HEK293 (cell line): ENCODE results near the gene ARSB.

Experiments used
- CTCF ChIA-PET: fragments of 350-600 bp; formaldehyde crosslinking; extraction: SDS; loops from one replicate; lab custom pipeline; 2021; ENCODE audit warnings: antibody characterized with exemption; lab: Yijun Ruan, JAX
- POLR2A ChIA-PET: fragments of 300-600 bp; formaldehyde crosslinking; extraction: SDS; loops from one replicate; lab custom pipeline; 2020; ENCODE audit warnings: antibody characterized with exemption, inconsistent platforms; lab: Yijun Ruan, JAX
- H3K27ac ChIP-seq: fragments of 200-500 bp; sonication (Bioruptor generic); 2 replicates; pipeline ENCODE4 v1.5.1; 2014; ENCODE audit warnings: low read depth, low read length, control low read depth, inconsistent platforms; ENCODE audit errors: extremely low read depth
- H3K36me3 ChIP-seq, 2 experiments: fragments of 200-500 bp in 1 of 2; sonication (Bioruptor generic) in 1 of 2; 1 replicate in 1 of 2; 2 replicates in 1 of 2; pipeline ENCODE4 v1.5.1; 2014 to 2017; ENCODE audit warnings: inconsistent platforms in 2 of 2, low read length in 2 of 2; ENCODE audit not compliant: control insufficient read depth in 2 of 2, insufficient read depth in 1 of 2
- H3K4me1 ChIP-seq: fragments of 200-500 bp; sonication (Bioruptor generic); 2 replicates; pipeline ENCODE4 v1.5.1; 2014; ENCODE audit warnings: mild to moderate bottlenecking, low read length, inconsistent platforms; ENCODE audit not compliant: control insufficient read depth, insufficient read depth
- H3K4me3 ChIP-seq: 2 replicates; pipeline ENCODE4 v1.5.1; 2011; ENCODE audit warnings: low read depth, mild to moderate bottlenecking, control low read depth, low read length, moderate library complexity
- H3K9me3 ChIP-seq: fragments of 200-500 bp; sonication (Bioruptor generic); 2 replicates; pipeline ENCODE4 v1.5.1; 2014; ENCODE audit warnings: low read depth, low read length, inconsistent platforms; ENCODE audit not compliant: control insufficient read depth, insufficient read depth
- HOXA7 ChIP-seq: sonication (generic); formaldehyde crosslinking; IDR thresholded peaks from 2 replicates; pipeline ENCODE4 v1.8.1; 2022; ENCODE audit warnings: missing genetic modification reagents, borderline replicate concordance
- MEIS1 ChIP-seq: sonication (generic); formaldehyde crosslinking; IDR thresholded peaks from 2 replicates; pipeline ENCODE4 v1.8.1; 2022; ENCODE audit warnings: missing genetic modification reagents, mild to moderate bottlenecking, borderline replicate concordance
- MYNN ChIP-seq: fragments of 450-650 bp; formaldehyde crosslinking; IDR thresholded peaks from 2 replicates; pipeline ENCODE4 v1.5.1; 2016; ENCODE audit warnings: missing biosample characterization, missing genetic modification characterization, borderline replicate concordance
- RBAK ChIP-seq: fragments of 450-650 bp; formaldehyde crosslinking; IDR thresholded peaks from 2 replicates; pipeline ENCODE4 v1.5.1; 2016; ENCODE audit warnings: missing biosample characterization, missing genetic modification characterization
- SALL2 ChIP-seq: fragments of 450-650 bp; formaldehyde crosslinking; IDR thresholded peaks from 2 replicates; pipeline ENCODE4 v1.5.0; 2017; ENCODE audit warnings: missing biosample characterization, mild to moderate bottlenecking, missing genetic modification characterization, borderline replicate concordance
- SCRT2 ChIP-seq: fragments of 450-650 bp; formaldehyde crosslinking; IDR thresholded peaks from 2 replicates; pipeline ENCODE4 v1.5.1; 2016; ENCODE audit warnings: missing biosample characterization, missing genetic modification characterization
- ZBTB44 ChIP-seq: fragments of 450-650 bp; IDR thresholded peaks from 2 replicates; pipeline ENCODE4 v1.5.1; 2018; ENCODE audit warnings: missing biosample characterization, mild to moderate bottlenecking, missing genetic modification characterization
- ZFP69B ChIP-seq: fragments of 450-650 bp; formaldehyde crosslinking; IDR thresholded peaks from 2 replicates; pipeline ENCODE4 v1.5.1; 2016; ENCODE audit warnings: missing biosample characterization, missing genetic modification characterization
- ZNF114 ChIP-seq: fragments of 450-650 bp; formaldehyde crosslinking; IDR thresholded peaks from 2 replicates; pipeline ENCODE4 v1.5.0; 2017; ENCODE audit warnings: missing biosample characterization, missing genetic modification characterization
- ZNF121 ChIP-seq: fragments of 450-650 bp; formaldehyde crosslinking; IDR thresholded peaks from 2 replicates; pipeline ENCODE4 v1.5.1; 2016; ENCODE audit warnings: missing biosample characterization, missing genetic modification characterization
- ZNF132 ChIP-seq: fragments of 450-650 bp; formaldehyde crosslinking; IDR thresholded peaks from 2 replicates; pipeline ENCODE4 v1.5.1; 2017; ENCODE audit warnings: missing biosample characterization, missing genetic modification characterization, borderline replicate concordance
- ZNF146 ChIP-seq: fragments of 450-650 bp; formaldehyde crosslinking; IDR thresholded peaks from 2 replicates; pipeline ENCODE4 v1.5.1; 2016; ENCODE audit warnings: missing biosample characterization, missing genetic modification characterization
- ZNF248 ChIP-seq: fragments of 450-650 bp; formaldehyde crosslinking; IDR thresholded peaks from 2 replicates; pipeline ENCODE4 v1.5.1; 2017; ENCODE audit warnings: missing biosample characterization, missing genetic modification characterization
- ZNF341 ChIP-seq: fragments of 450-650 bp; formaldehyde crosslinking; IDR thresholded peaks from 2 replicates; pipeline ENCODE4; 2016; ENCODE audit warnings: low read depth, missing biosample characterization, missing genetic modification characterization
- ZNF354C ChIP-seq: fragments of 450-650 bp; formaldehyde crosslinking; IDR thresholded peaks from 2 replicates; pipeline ENCODE4 v1.5.1; 2016; ENCODE audit warnings: missing biosample characterization, missing genetic modification characterization, low read depth, borderline replicate concordance
- ZNF530 ChIP-seq: fragments of 450-650 bp; formaldehyde crosslinking; IDR thresholded peaks from 2 replicates; pipeline ENCODE4 v1.5.1; 2016; ENCODE audit warnings: low read depth, missing biosample characterization, missing genetic modification characterization
- ZNF544 ChIP-seq: fragments of 450-650 bp; formaldehyde crosslinking; IDR thresholded peaks from 2 replicates; pipeline ENCODE4 v1.5.0; 2017; ENCODE audit warnings: missing biosample characterization, missing genetic modification characterization
- ZNF707 ChIP-seq: fragments of 450-650 bp; formaldehyde crosslinking; IDR thresholded peaks from 2 replicates; pipeline ENCODE4 v1.5.1; 2016; ENCODE audit warnings: missing biosample characterization, missing genetic modification characterization
- ZNF843 ChIP-seq: fragments of 450-650 bp; formaldehyde crosslinking; IDR thresholded peaks from 2 replicates; pipeline ENCODE4 v1.5.1; 2016; ENCODE audit warnings: missing biosample characterization, missing genetic modification characterization
- ZSCAN23 ChIP-seq: fragments of 450-650 bp; formaldehyde crosslinking; IDR thresholded peaks from 2 replicates; pipeline ENCODE4 v1.5.1; 2016; ENCODE audit warnings: missing biosample characterization, missing genetic modification characterization
- TF ChIP-seq, protein P1 (sequence below): fragments of 450-650 bp; formaldehyde crosslinking; IDR thresholded peaks from 2 replicates; pipeline ENCODE4 v1.5.1; 2016; ENCODE audit warnings: missing biosample characterization, missing genetic modification characterization
- TF ChIP-seq, protein P2 (sequence below): fragments of 450-650 bp; formaldehyde crosslinking; IDR thresholded peaks from 2 replicates; pipeline ENCODE4 v1.5.1; 2017; ENCODE audit warnings: missing biosample characterization, missing genetic modification characterization
- TF ChIP-seq, protein P3 (sequence below): fragments of 450-650 bp; formaldehyde crosslinking; IDR thresholded peaks from 2 replicates; pipeline ENCODE4 v1.5.1; 2017; ENCODE audit warnings: missing biosample characterization, mild to moderate bottlenecking, missing genetic modification characterization, moderate library complexity

The ARSB gene

GRCh38 chr5:78816143-78816765 lies 168.9 kb downstream of the ARSB start (continued):
- TF ChIP-seq ZFP69B (tag by site-specific recombination) (no peak), ZNF146 (no peak), MYNN (tag by site-specific recombination) (no peak), ZNF114 (no peak), ZNF121 (tag by site-specific recombination) (no peak), SCRT2 (no peak), ZNF530 (tag by site-specific recombination) (no peak)

- H3K9me3 ChIP-seq = no peaks in the 10 kb centered on the region
- CTCF ChIA-PET = interaction anchor here (0.7 kb wide), 1 partner anchor 244 kb away, joined by 4 read pairs; no protein-coding TSS in a partner anchor
- no peaks in the 10 kb centered on the region for H3K4me1 ChIP-seq
- no peak overlapping the region for H3K4me3 ChIP-seq
- TF ChIP-seq ZNF341 (tag by site-specific recombination) (no peak), SALL2 (tag by site-specific recombination) (no peak), ZNF707 (no peak), ZSCAN23 (tag by site-specific recombination) (no peak), ZNF146 (no peak), MEIS1 (no peak), ZNF248 (tag by site-specific recombination) (no peak), HOXA7 (no peak), ZNF843 (no peak), ZBTB44 (tag by site-specific recombination) (no peak), ZNF132 (tag by site-specific recombination) (no peak), RBAK (tag by site-specific recombination) (no peak)
- TF ChIP-seq, protein P1, sequence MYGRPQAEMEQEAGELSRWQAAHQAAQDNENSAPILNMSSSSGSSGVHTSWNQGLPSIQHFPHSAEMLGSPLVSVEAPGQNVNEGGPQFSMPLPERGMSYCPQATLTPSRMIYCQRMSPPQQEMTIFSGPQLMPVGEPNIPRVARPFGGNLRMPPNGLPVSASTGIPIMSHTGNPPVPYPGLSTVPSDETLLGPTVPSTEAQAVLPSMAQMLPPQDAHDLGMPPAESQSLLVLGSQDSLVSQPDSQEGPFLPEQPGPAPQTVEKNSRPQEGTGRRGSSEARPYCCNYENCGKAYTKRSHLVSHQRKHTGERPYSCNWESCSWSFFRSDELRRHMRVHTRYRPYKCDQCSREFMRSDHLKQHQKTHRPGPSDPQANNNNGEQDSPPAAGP (tag by site-specific recombination) = no peak
- TF ChIP-seq, protein P2, sequence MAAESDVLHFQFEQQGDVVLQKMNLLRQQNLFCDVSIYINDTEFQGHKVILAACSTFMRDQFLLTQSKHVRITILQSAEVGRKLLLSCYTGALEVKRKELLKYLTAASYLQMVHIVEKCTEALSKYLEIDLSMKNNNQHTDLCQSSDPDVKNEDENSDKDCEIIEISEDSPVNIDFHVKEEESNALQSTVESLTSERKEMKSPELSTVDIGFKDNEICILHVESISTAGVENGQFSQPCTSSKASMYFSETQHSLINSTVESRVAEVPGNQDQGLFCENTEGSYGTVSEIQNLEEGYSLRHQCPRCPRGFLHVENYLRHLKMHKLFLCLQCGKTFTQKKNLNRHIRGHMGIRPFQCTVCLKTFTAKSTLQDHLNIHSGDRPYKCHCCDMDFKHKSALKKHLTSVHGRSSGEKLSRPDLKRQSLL (tag by site-specific recombination) = no peak
- H3K27ac ChIP-seq = no peak overlapping the region
- POLR2A ChIA-PET = no interaction called here
- no peaks in the 10 kb centered on the region for H3K36me3 ChIP-seq
Measured at GRCh38 chr5:78813906-78814530, 171.1 kb downstream of the ARSB start.

- ChIA-PET CTCF (no interaction called here), POLR2A (no interaction called here)
- Histone ChIP-seq H3K4me3 (no peak overlapping the region), H3K36me3 (no peaks in the 10 kb centered on the region), H3K27ac (no peak overlapping the region), H3K4me1 (no peaks in the 10 kb centered on the region), H3K9me3 (no peaks in the 10 kb centered on the region)
- TF ChIP-seq ZNF544 (tag by site-specific recombination) (no peak), ZNF354C (tag by site-specific recombination) (no peak)
- TF ChIP-seq, protein P3, sequence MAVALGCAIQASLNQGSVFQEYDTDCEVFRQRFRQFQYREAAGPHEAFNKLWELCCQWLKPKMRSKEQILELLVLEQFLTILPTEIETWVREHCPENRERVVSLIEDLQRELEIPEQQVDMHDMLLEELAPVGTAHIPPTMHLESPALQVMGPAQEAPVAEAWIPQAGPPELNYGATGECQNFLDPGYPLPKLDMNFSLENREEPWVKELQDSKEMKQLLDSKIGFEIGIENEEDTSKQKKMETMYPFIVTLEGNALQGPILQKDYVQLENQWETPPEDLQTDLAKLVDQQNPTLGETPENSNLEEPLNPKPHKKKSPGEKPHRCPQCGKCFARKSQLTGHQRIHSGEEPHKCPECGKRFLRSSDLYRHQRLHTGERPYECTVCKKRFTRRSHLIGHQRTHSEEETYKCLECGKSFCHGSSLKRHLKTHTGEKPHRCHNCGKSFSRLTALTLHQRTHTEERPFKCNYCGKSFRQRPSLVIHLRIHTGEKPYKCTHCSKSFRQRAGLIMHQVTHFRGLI (tag by site-specific recombination) = no peak
Measured at GRCh38 chr5:78813286-78813685, 171.8 kb downstream of the ARSB start.
